Sigmoid colon (tissue), 4 donors: ENCODE results near the gene RFXAP.

Experiments used
- CTCF ChIP-seq, 4 experiments: fragments of 450-650 bp in 3 of 4; fragments of 200-600 bp in 1 of 4; IDR thresholded peaks; one replicate each; pipeline ENCODE4 v1.5.1; 2016 to 2019; ENCODE audit warnings: antibody characterized with exemption in 4 of 4, mild to moderate bottlenecking in 3 of 4, moderate library complexity in 2 of 4
- EP300 ChIP-seq, 4 donors: sonication (generic); formaldehyde crosslinking; IDR thresholded peaks; one replicate each; pipeline ENCODE4 v1.6.1; 2017; ENCODE audit warnings: antibody characterized with exemption in 4 of 4
- POLR2A ChIP-seq, 2 donors: fragments of 450-650 bp; IDR thresholded peaks; one replicate each; pipeline ENCODE4 v1.6.1; 2016; ENCODE audit warnings: antibody characterized with exemption in 2 of 2, mild to moderate bottlenecking in 2 of 2, moderate library complexity in 2 of 2

GRCh38 chr13:36818804-36819738, at the start of gene RFXAP:
- TF ChIP-seq CTCF (IDR thresholded peaks at IDR 0.05) (no peak), POLR2A (IDR thresholded peaks at IDR 0.05) (peak in 1 of 2 donors; percentile 36), EP300 (IDR thresholded peaks at IDR 0.05) (no peak)
